Measurements from ENCODE around the gene DSEL.

DSEL gene

GRCh38 chr18:67516539-67517443 lies at the start of gene DSEL:
DSEL (minus strand) TSS chr18:67516720; CDS start chr18:67514608, 2,112 bp downstream.
- no peak within 1 kb of the TSS for H3K9ac ChIP-seq (ENCODE audit: low read depth, low read length)
- H3K27ac ChIP-seq (ENCODE audit: low read length) = no peak within 1 kb of the TSS
- TF ChIP-seq CTCF (IDR thresholded peaks at IDR 0.05; ENCODE audit: borderline replicate concordance, extremely low read depth, low read length, poor library complexity, severe bottlenecking) (no peak), EZH2 (IDR thresholded peaks at IDR 0.05; ENCODE audit: borderline replicate concordance, low read depth, low read length, severe bottlenecking) (no peak)
- no peak within 1 kb of the TSS for H2AFZ ChIP-seq (ENCODE audit: low read depth, low read length)
- no peaks in the 10 kb centered on the region for H3K9me3 ChIP-seq (ENCODE audit: insufficient read depth, low read length, severe bottlenecking)
- H3K79me2 ChIP-seq (ENCODE audit: insufficient read depth, low read length) = no peaks in the 10 kb centered on the region
- H3K4me2 ChIP-seq (ENCODE audit: insufficient read depth, low read length) = no peak within 1 kb of the TSS
- no peak within 1 kb of the TSS for H3K4me3 ChIP-seq (ENCODE audit: low read depth in 1 of 2, low read length in 2 of 2)
- no peak for DNase-seq
- H3K36me3 ChIP-seq (ENCODE audit: insufficient read depth, low read length) = no peaks in the 10 kb centered on the region
- ATAC-seq (ENCODE audit: insufficient read depth, low read depth) = no peak
- H3K27me3 ChIP-seq (ENCODE audit: insufficient read depth, low read length, poor library complexity) = no peaks in the 10 kb centered on the region
- H3K4me1 ChIP-seq (ENCODE audit: insufficient read depth, low read length) = no peaks in the 10 kb centered on the region
- no peaks in the 10 kb centered on the region for H4K20me1 ChIP-seq (ENCODE audit: insufficient read depth, low read length)

- Histone ChIP-seq H4K20me1 (ENCODE audit: insufficient read depth, low read length) (no peaks in the 10 kb centered on the region), H3K4me2 (ENCODE audit: insufficient read depth, low read length) (no peak overlapping the region), H3K27ac (ENCODE audit: low read length) (no peak overlapping the region), H3K9me3 (ENCODE audit: insufficient read depth, low read length, severe bottlenecking) (no peaks in the 10 kb centered on the region), H3K9ac (ENCODE audit: low read depth, low read length) (no peak overlapping the region), H3K4me3 (ENCODE audit: low read depth in 1 of 2, low read length in 2 of 2) (no peak overlapping the region), H3K79me2 (ENCODE audit: insufficient read depth, low read length) (no peaks in the 10 kb centered on the region), H3K27me3 (ENCODE audit: insufficient read depth, low read length, poor library complexity) (no peaks in the 10 kb centered on the region), H3K4me1 (ENCODE audit: insufficient read depth, low read length) (no peaks in the 10 kb centered on the region), H3K36me3 (ENCODE audit: insufficient read depth, low read length) (no peaks in the 10 kb centered on the region), H2AFZ (ENCODE audit: low read depth, low read length) (no peak overlapping the region)
- ATAC-seq (ENCODE audit: insufficient read depth, low read depth) (no peak), DNase-seq (no peak)
- TF ChIP-seq EZH2 (IDR thresholded peaks at IDR 0.05; ENCODE audit: borderline replicate concordance, low read depth, low read length, severe bottlenecking) (no peak), CTCF (IDR thresholded peaks at IDR 0.05; ENCODE audit: borderline replicate concordance, extremely low read depth, low read length, poor library complexity, severe bottlenecking) (no peak)
Measured at GRCh38 chr18:67553437-67553836, 36.9 kb upstream of the DSEL start.

GRCh38 chr18:67550872-67551520 lies 34.5 kb upstream of the DSEL start:
- Histone ChIP-seq H3K4me2 (ENCODE audit: insufficient read depth, low read length) (no peak overlapping the region), H3K79me2 (ENCODE audit: insufficient read depth, low read length) (no peaks in the 10 kb centered on the region), H3K4me1 (ENCODE audit: insufficient read depth, low read length) (no peaks in the 10 kb centered on the region), H3K9ac (ENCODE audit: low read depth, low read length) (no peak overlapping the region), H3K27me3 (ENCODE audit: insufficient read depth, low read length, poor library complexity) (no peaks in the 10 kb centered on the region), H3K36me3 (ENCODE audit: insufficient read depth, low read length) (no peaks in the 10 kb centered on the region), H3K27ac (ENCODE audit: low read length) (no peak overlapping the region), H4K20me1 (ENCODE audit: insufficient read depth, low read length) (no peaks in the 10 kb centered on the region), H3K4me3 (ENCODE audit: low read depth in 1 of 2, low read length in 2 of 2) (no peak overlapping the region), H3K9me3 (ENCODE audit: insufficient read depth, low read length, severe bottlenecking) (no peaks in the 10 kb centered on the region), H2AFZ (ENCODE audit: low read depth, low read length) (no peak overlapping the region)
- TF ChIP-seq EZH2 (IDR thresholded peaks at IDR 0.05; ENCODE audit: borderline replicate concordance, low read depth, low read length, severe bottlenecking) = no peak
- no peak for TF ChIP-seq CTCF (IDR thresholded peaks at IDR 0.05; ENCODE audit: borderline replicate concordance, extremely low read depth, low read length, poor library complexity, severe bottlenecking)
- ATAC-seq (ENCODE audit: insufficient read depth, low read depth) = no peak
- DNase-seq = no peak

All from DND-41 (cell line).